Upper lobe of right lung (tissue), 1 donor: ENCODE measurements around the gene POLDIP2. TPM values are rescaled to one million over a fixed set of nuclear protein-coding genes. Genes with fewer than 3 reads are reported as not detected.
A peak's percentile ranks its signal among the peaks of the same experiment; 100 is the strongest.

Experiments used
- ATAC-seq: fragments of 200-7000 bp; cut with Tn5 transposase; one replicate; pipeline ENCODE4 v1.9.1; 2020; ENCODE audit warnings: mild to moderate bottlenecking, moderate library complexity
- DNase-seq: peaks from one replicate; pipeline ENCODE4 v3.0.0-alpha.2; 2020
- H3K27ac ChIP-seq: fragments of 200-600 bp; one replicate; pipeline ENCODE4 v1.8.0; 2022
- H3K27me3 ChIP-seq: fragments of 200-600 bp; one replicate; pipeline ENCODE4 v1.8.0; 2022; ENCODE audit warnings: mild to moderate bottlenecking
- H3K36me3 ChIP-seq: fragments of 200-600 bp; one replicate; pipeline ENCODE4 v1.8.0; 2022
- H3K4me1 ChIP-seq: fragments of 200-600 bp; one replicate; pipeline ENCODE4 v1.8.0; 2022
- H3K4me3 ChIP-seq: fragments of 200-600 bp; one replicate; pipeline ENCODE4 v1.8.0; 2022; ENCODE audit warnings: mild to moderate bottlenecking
- H3K9me3 ChIP-seq: fragments of 200-600 bp; one replicate; pipeline ENCODE4 v1.8.0; 2022
- CTCF ChIP-seq: fragments of 200-600 bp; IDR thresholded peaks from one replicate; pipeline ENCODE4 v1.8.0; 2022; ENCODE audit warnings: antibody characterized with exemption
- intact Hi-C: fragments of 100-400 bp; cut with DNase I; formaldehyde crosslinking; loops from one replicate; pipeline ENCODE4 v1.11.0; 2022
- total RNA-seq: library from RNA; stranded (reverse); fragmentation: NEBNext Ultra II Directional; extraction: Animal tissue kit (Norgen Biotek cat#: 25700); gene quantifications from one replicate; pipeline ENCODE4 v1.2.1, GENCODE V29; 2021
- donor health status: DM: no; HTN: yes; CAD: no; lungs with severe emphysema.

POLDIP2 gene
- total RNA-seq, 1 donor from 2014 or later, result 55.3 TPM

GRCh38 chr17:28347261-28347891, 10.0 kb downstream of the POLDIP2 start:
- peaks cover 15% of the 10 kb centered on the region for H3K4me1 ChIP-seq
- H3K27me3 ChIP-seq, result no peaks in the 10 kb centered on the region
- no peak overlapping the region for H3K4me3 ChIP-seq
- TF ChIP-seq CTCF, result no peak
- H3K36me3 ChIP-seq, result peaks cover 100% of the 10 kb centered on the region
- no peaks in the 10 kb centered on the region for H3K9me3 ChIP-seq
- peak; percentile 60 for DNase-seq
- ATAC-seq, result no peak
- intact Hi-C loops, result no loop called here
- peak overlapping the region; percentile 26 for H3K27ac ChIP-seq

GRCh38 chr17:28346746-28347246, 10.5 kb downstream of the POLDIP2 start:
- intact Hi-C loops, result no loop called here
- peak; percentile 40 for TF ChIP-seq CTCF
- H3K27ac ChIP-seq, result peak overlapping the region; percentile 8
- peak; percentile 51 for DNase-seq
- no peaks in the 10 kb centered on the region for H3K27me3 ChIP-seq
- H3K9me3 ChIP-seq, result no peaks in the 10 kb centered on the region
- H3K4me1 ChIP-seq, result peaks cover 15% of the 10 kb centered on the region
- H3K36me3 ChIP-seq, result peaks cover 100% of the 10 kb centered on the region
- H3K4me3 ChIP-seq, result no peak overlapping the region
- peak; percentile 23 for ATAC-seq

GRCh38 chr17:28346199-28346580, 11.1 kb downstream of the POLDIP2 start:
- intact Hi-C loops, result no loop called here
- H3K9me3 ChIP-seq, result no peaks in the 10 kb centered on the region
- peaks cover 100% of the 10 kb centered on the region for H3K36me3 ChIP-seq
- DNase-seq (peak; percentile 4), ATAC-seq (no peak)
- H3K4me3 ChIP-seq, result no peak overlapping the region
- no peaks in the 10 kb centered on the region for H3K27me3 ChIP-seq
- no peak for TF ChIP-seq CTCF
- H3K27ac ChIP-seq, result peak overlapping the region; percentile 8
- H3K4me1 ChIP-seq, result peaks cover 15% of the 10 kb centered on the region

GRCh38 chr17:28345419-28346198, 11.7 kb downstream of the POLDIP2 start:
- Histone ChIP-seq H3K9me3 (no peaks in the 10 kb centered on the region), H3K4me1 (peaks cover 15% of the 10 kb centered on the region), H3K27ac (no peak overlapping the region), H3K36me3 (peaks cover 100% of the 10 kb centered on the region), H3K27me3 (no peaks in the 10 kb centered on the region), H3K4me3 (no peak overlapping the region)
- no peak for TF ChIP-seq CTCF
- intact Hi-C loops, result no loop called here
- ATAC-seq (peak; percentile 70), DNase-seq (no peak)

GRCh38 chr17:28344435-28344901, 12.9 kb downstream of the POLDIP2 start:
- Histone ChIP-seq H3K27me3 (no peaks in the 10 kb centered on the region), H3K27ac (no peak overlapping the region), H3K4me1 (peaks cover 15% of the 10 kb centered on the region), H3K4me3 (no peak overlapping the region), H3K36me3 (peaks cover 100% of the 10 kb centered on the region), H3K9me3 (no peaks in the 10 kb centered on the region)
- ATAC-seq (no peak), DNase-seq (no peak)
- intact Hi-C loops, result no loop called here
- no peak for TF ChIP-seq CTCF
